Uterus (tissue), 4 donors: ENCODE data around the gene TEX13A. TPM values are rescaled to one million over a fixed set of nuclear protein-coding genes. Genes with fewer than 3 reads are reported as not detected.

Source experiments
- DNase-seq, 2 donors: peaks; one replicate each; pipeline ENCODE4 v3.0.0-alpha.2; 2019 to 2020
- H3K27ac ChIP-seq, 2 donors: fragments of 200-600 bp; sonication (generic); 1 replicate in 1 of 2; 2 replicates in 1 of 2; pipeline ENCODE4 v1.5.1; 2016 to 2018
- H3K27me3 ChIP-seq, 2 donors: fragments of 200-600 bp; sonication (generic); one replicate each; pipeline ENCODE4 v1.5.1; 2018 to 2019; ENCODE audit warnings: control low read depth in 1 of 2
- H3K36me3 ChIP-seq, 2 donors: fragments of 200-600 bp; sonication (generic); one replicate each; pipeline ENCODE4 v1.5.1; 2019; ENCODE audit warnings: control low read depth in 1 of 2
- H3K4me1 ChIP-seq, 2 donors: fragments of 200-600 bp; sonication (generic); one replicate each; pipeline ENCODE4 v1.5.1; 2018 to 2019; ENCODE audit warnings: control low read depth in 1 of 2
- H3K4me3 ChIP-seq, 2 donors: fragments of 200-600 bp; sonication (generic); 1 replicate in 1 of 2; 2 replicates in 1 of 2; pipeline ENCODE4 v1.5.1; 2018 to 2019; ENCODE audit warnings: mild to moderate bottlenecking in 1 of 2
- H3K9me3 ChIP-seq, 2 donors: fragments of 200-600 bp; sonication (generic); one replicate each; pipeline ENCODE4 v1.5.1; 2019; ENCODE audit warnings: control low read depth in 1 of 2
- POLR2A ChIP-seq, 2 donors: fragments of 450-650 bp; IDR thresholded peaks; one replicate each; pipeline ENCODE4 v1.6.1; 2016; ENCODE audit warnings: antibody characterized with exemption in 2 of 2, mild to moderate bottlenecking in 1 of 2, moderate library complexity in 1 of 2
- intact Hi-C: fragments of 100-400 bp; cut with DNase I; formaldehyde crosslinking; loops from one replicate; pipeline ENCODE4 v1.15.1; 2023; ENCODE audit warnings: low total_unique reads
- total RNA-seq, 4 donors: library from RNA; depleted of rRNA in 3 of 4; stranded (reverse); fragments of >200 nt in 3 of 4; gene quantifications; one replicate each; pipeline versions ENCODE4 v1.1.0 to v1.2.4, GENCODE V29; 2014 to 2023
- TF ChIP-seq, protein P1 (sequence below), 4 experiments: fragments of 200-600 bp in 2 of 4; fragments of 450-650 bp in 2 of 4; sonication (generic) in 2 of 4; IDR thresholded peaks; one replicate each; pipeline ENCODE4 v1.5.1; 2016 to 2019; ENCODE audit warnings: antibody characterized with exemption in 4 of 4, mild to moderate bottlenecking in 2 of 4, moderate library complexity in 1 of 4
- donor health status: DM: yes; HTN: yes; CAD: no.

The TEX13A gene
- total RNA-seq, 4 donors from 2014 or later, result not detected

GRCh38 chrX:105211066-105211575, 9.4 kb downstream of the TEX13A start:
- H3K27me3 ChIP-seq, result peaks cover 0 to 4% of the 10 kb centered on the region in 2 donors
- intact Hi-C loops, result no loop called here
- H3K36me3 ChIP-seq, result no peaks in the 10 kb centered on the region
- no peaks in the 10 kb centered on the region for H3K9me3 ChIP-seq
- no peak overlapping the region for H3K4me3 ChIP-seq
- H3K27ac ChIP-seq, result no peak overlapping the region
- DNase-seq, result no peak
- no peak for TF ChIP-seq POLR2A (IDR thresholded peaks at IDR 0.05)
- TF ChIP-seq, protein P1, sequence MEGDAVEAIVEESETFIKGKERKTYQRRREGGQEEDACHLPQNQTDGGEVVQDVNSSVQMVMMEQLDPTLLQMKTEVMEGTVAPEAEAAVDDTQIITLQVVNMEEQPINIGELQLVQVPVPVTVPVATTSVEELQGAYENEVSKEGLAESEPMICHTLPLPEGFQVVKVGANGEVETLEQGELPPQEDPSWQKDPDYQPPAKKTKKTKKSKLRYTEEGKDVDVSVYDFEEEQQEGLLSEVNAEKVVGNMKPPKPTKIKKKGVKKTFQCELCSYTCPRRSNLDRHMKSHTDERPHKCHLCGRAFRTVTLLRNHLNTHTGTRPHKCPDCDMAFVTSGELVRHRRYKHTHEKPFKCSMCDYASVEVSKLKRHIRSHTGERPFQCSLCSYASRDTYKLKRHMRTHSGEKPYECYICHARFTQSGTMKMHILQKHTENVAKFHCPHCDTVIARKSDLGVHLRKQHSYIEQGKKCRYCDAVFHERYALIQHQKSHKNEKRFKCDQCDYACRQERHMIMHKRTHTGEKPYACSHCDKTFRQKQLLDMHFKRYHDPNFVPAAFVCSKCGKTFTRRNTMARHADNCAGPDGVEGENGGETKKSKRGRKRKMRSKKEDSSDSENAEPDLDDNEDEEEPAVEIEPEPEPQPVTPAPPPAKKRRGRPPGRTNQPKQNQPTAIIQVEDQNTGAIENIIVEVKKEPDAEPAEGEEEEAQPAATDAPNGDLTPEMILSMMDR (IDR thresholded peaks at IDR 0.05), result no peak
- no peaks in the 10 kb centered on the region for H3K4me1 ChIP-seq

DNA sequence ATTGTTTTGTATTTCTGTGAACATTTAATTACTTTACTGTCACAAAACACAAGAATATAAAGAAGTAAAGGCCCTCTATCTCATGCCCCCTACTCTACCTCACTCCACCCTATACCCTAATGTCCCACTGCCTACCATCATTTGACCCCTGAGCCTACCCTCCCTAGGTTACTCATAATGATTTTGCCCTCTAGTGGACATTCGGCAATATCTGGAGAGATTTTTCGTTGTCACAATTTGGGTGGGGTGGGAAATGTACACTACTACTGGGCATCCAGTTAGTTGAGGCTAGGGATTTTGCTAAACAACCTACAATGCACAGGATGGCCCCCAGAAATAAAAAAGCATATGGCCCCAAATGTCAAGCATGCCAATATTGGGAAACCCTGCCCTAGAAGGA, 10.2 kb downstream of the TEX13A start:
- Histone ChIP-seq H3K9me3 (no peaks in the 10 kb centered on the region), H3K36me3 (no peaks in the 10 kb centered on the region), H3K4me1 (no peaks in the 10 kb centered on the region), H3K27me3 (peaks cover 0 to 10% of the 10 kb centered on the region in 2 donors), H3K4me3 (no peak overlapping the region), H3K27ac (no peak overlapping the region)
- TF ChIP-seq, protein P1 (IDR thresholded peaks at IDR 0.05), result no peak
- TF ChIP-seq POLR2A (IDR thresholded peaks at IDR 0.05), result no peak
- no peak for DNase-seq
- intact Hi-C loops, result no loop called here

- Histone ChIP-seq H3K27me3 (peaks cover 0 to 10% of the 10 kb centered on the region in 2 donors), H3K4me1 (no peaks in the 10 kb centered on the region), H3K4me3 (no peak overlapping the region), H3K9me3 (no peaks in the 10 kb centered on the region), H3K36me3 (no peaks in the 10 kb centered on the region), H3K27ac (no peak overlapping the region)
- TF ChIP-seq, protein P1 (IDR thresholded peaks at IDR 0.05), result no peak
- TF ChIP-seq POLR2A (IDR thresholded peaks at IDR 0.05), result no peak
- intact Hi-C loops, result no loop called here
- no peak for DNase-seq
These were observed 11.1 kb downstream of the TEX13A start for GRCh38 chrX:105209406-105209805.

- peaks cover 0 to 4% of the 10 kb centered on the region in 2 donors for H3K27me3 ChIP-seq
- H3K36me3 ChIP-seq, result no peaks in the 10 kb centered on the region
- DNase-seq, result no peak
- no peaks in the 10 kb centered on the region for H3K4me1 ChIP-seq
- H3K9me3 ChIP-seq, result no peaks in the 10 kb centered on the region
- no peak for TF ChIP-seq POLR2A (IDR thresholded peaks at IDR 0.05)
- TF ChIP-seq, protein P1 (IDR thresholded peaks at IDR 0.05), result no peak
- H3K27ac ChIP-seq, result no peak overlapping the region
- no peak overlapping the region for H3K4me3 ChIP-seq
- intact Hi-C loops, result no loop called here
These were observed 28.6 kb downstream of the TEX13A start for GRCh38 chrX:105191878-105192277.

- Histone ChIP-seq H3K36me3 (no peaks in the 10 kb centered on the region), H3K4me3 (no peak overlapping the region), H3K9me3 (no peaks in the 10 kb centered on the region), H3K4me1 (no peaks in the 10 kb centered on the region), H3K27ac (no peak overlapping the region), H3K27me3 (peaks cover 0 to 12% of the 10 kb centered on the region in 2 donors)
- intact Hi-C loops, result no loop called here
- DNase-seq, result no peak
- TF ChIP-seq, protein P1 (IDR thresholded peaks at IDR 0.05), result peak; percentile 43 to 59 (median 50)
- no peak for TF ChIP-seq POLR2A (IDR thresholded peaks at IDR 0.05)
These were observed 30.1 kb downstream of the TEX13A start for GRCh38 chrX:105190252-105190853.
